NCI-H2107 (cell line): ENCODE data around the gene POLR1A.

ENCODE experiments used
- DNase-seq: peaks from one replicate; lab custom pipeline; 2025; lab: John Stamatoyannopoulos, UW

Gene POLR1A

DNA sequence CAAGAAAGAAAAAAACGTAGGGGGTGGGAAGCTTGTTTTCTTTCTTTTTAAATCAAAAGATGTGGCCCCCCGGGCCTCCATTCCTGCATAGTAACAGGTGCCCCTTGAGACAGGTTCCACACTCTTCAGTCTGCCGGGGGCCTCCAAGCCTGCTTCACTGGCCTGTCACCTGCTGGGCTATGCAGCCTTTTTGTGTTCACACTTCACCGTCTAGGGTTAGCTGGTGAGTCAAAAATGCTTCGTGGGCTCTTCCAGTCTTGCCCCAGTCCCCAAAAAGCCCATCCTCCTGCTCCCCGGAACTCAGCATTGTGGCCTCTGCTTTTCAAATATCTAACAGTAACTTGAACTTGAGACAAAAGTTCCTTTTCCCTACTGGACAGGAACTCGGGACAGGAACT lies 67.9 kb downstream of the POLR1A start:
- no peak for DNase-seq

- no peak for DNase-seq
Measured at GRCh38 chr2:86037141-86037794, 68.4 kb downstream of the POLR1A start.

GRCh38 chr2:86036669-86037138 lies 69.0 kb downstream of the POLR1A start:
- DNase-seq, result no peak

GRCh38 chr2:86035883-86036668 lies 69.6 kb downstream of the POLR1A start:
- DNase-seq, result peak; percentile 74

- no peak for DNase-seq
Measured at GRCh38 chr2:86035376-86035882, 70.3 kb downstream of the POLR1A start.

GRCh38 chr2:86033751-86034692 lies 71.7 kb downstream of the POLR1A start:
- no peak for DNase-seq

- DNase-seq, result no peak
Measured at GRCh38 chr2:86032861-86033595, 72.7 kb downstream of the POLR1A start.

- DNase-seq, result no peak
Measured at GRCh38 chr2:86031606-86032005, 74.1 kb downstream of the POLR1A start.

DNA sequence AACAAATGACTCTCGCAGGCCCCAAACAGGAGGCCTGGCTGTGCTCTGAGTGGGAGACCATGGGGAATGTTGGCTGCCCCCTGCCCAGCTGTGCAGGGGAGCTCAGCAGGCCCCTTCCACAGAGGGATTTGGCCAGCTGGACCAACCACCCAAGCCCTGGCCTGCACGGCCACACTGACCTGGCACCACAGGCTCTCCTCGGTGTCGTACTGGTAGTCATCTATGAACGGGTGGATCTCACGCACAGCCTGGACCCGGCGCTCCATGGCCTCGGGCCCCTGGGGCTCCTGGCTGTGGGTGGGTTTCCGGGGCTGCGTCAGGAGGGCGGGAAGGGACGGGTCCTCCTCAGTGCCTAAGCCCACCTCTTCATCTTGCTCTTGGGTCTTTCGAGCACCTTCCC lies 74.5 kb downstream of the POLR1A start:
- DNase-seq, result no peak

DNA sequence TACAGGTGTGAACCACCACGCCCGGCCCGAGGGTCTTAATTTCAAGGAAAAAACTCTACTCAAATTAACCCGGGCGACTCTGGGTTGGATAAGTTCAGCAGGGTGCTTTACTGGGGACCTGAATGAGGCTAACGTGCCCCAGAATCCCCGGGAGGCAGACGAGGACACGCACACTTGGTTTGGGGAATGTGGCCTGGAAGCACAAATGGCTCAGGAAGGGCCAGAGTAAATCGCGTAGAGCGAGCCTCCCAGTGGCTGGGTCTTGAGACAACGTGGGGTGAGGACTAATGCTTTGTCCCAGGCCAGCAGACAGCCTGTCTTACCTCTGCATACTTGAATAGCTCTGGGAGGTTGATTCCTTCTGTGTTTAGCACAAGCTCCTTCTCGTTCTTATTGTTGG lies 75.8 kb downstream of the POLR1A start:
- DNase-seq, result no peak

GRCh38 chr2:86028766-86029381 lies 76.8 kb downstream of the POLR1A start:
- DNase-seq, result no peak

DNA sequence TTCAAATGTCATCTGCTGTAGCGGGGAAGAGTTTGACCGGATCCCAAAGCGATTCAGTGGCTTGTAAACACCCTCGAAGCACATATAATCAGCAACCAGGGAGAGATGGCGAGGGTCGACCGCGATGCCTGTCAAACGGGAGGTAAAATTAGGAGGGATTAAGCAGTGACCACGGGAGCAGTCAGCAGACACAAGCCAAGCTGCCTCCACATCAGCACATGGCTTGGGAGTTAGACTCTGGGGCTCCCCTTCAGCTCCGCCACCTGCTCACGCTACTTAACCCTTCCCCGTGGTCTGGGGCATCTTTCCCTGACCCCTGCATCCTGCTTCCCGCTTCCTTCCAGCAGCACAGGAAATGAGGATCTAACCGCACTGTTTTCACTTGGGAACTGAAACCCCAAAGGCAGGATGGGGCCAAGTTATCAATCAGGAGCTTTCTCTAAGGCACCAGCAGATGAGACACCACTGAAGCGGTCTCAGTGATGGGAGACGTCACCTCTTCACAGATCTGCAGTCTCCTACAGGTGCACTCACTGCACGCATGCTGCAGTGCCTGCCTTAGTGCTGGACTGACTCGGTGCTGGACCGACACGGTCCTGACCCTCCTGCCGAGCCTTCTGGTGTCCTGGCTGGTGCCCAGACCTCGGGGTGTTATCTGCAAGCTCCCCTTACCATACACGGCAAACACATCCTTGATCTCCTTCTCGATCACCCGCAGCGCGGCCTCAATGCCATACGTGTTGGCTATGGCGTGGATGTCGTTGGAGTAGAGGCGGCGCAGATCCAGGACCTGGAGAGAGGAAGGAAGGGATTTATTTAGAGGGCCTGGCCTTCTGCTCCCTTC lies 77.5 kb downstream of the POLR1A start:
- DNase-seq, result no peak

- DNase-seq, result no peak
Measured at GRCh38 chr2:86027196-86027921, 78.3 kb downstream of the POLR1A start.

GRCh38 chr2:86026744-86027065 lies 79.0 kb downstream of the POLR1A start:
- DNase-seq, result no peak

GRCh38 chr2:86025976-86026743 lies 79.5 kb downstream of the POLR1A start:
- no peak for DNase-seq

- DNase-seq, result no peak
Measured at GRCh38 chr2:86025229-86025820, 80.4 kb downstream of the POLR1A start.

- DNase-seq, result no peak
Measured at GRCh38 chr2:86023366-86023712, 82.3 kb downstream of the POLR1A start.

DNA sequence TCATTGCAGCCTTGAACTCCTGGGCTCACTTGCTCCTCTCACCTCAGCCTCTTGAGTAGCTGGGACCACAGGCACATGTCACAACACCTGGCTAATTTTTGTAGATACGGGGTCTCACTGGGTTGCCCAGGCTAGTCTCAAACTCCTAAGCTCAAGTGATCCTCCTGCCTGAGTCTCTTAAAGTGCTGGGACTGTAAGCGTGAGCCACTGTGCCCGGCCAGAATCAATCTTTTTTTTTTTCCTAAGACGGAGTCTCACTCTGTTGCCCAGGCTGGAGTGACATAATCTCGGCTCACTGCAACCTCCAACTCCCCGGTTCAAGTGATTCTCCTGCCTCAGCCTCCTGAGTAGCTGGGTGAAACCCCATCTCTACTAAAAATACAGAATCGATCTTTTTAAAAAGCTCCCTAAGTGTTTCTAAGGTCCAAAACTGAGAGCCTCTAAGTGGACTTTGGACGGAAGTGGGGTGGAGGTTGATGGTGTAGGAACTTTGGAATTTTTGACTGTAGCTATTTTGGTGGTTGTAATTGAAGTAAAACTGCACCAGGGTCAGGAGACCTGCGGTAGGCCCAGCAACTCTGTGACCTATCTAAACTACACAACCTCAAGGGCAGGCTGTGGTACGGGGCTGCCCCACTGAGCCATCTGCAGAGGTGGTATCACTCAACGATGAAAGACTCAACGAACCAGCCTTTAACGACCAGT lies 82.9 kb downstream of the POLR1A start:
- no peak for DNase-seq
